PC-3 (cell line): ENCODE results near the gene TFB1M. TPM values are rescaled to one million over a fixed set of nuclear protein-coding genes. Genes with fewer than 3 reads are reported as not detected.

Experiments used
- ATAC-seq: fragments of 200-7000 bp; cut with Tn5 transposase; 2 replicates; pipeline ENCODE4 v1.9.1; 2020; ENCODE audit warnings: mild to moderate bottlenecking, moderate library complexity
- BruUV-seq: library from RNA; stranded (reverse); fragments of 400-500 nt; replicated peaks from 2 replicates; lab custom pipeline; 2021; lab: Mats Ljungman, UMichigan
- CTCF ChIA-PET: fragments of 300-600 bp; sonication (Branson Sonifier 250); formaldehyde crosslinking; loops from one replicate; lab custom pipeline; 2022; ENCODE audit warnings: antibody characterized with exemption; lab: Charles Lee
- POLR2A ChIA-PET: fragments of 300-600 bp; sonication (Branson Sonifier 250); formaldehyde crosslinking; loops from one replicate; lab custom pipeline; 2022; ENCODE audit warnings: antibody characterized with exemption; ENCODE audit not compliant: unreplicated experiment; lab: Charles Lee
- DNase-seq: peaks from one replicate; pipeline ENCODE4 v3.0.0-alpha.2; 2015
- H2AFZ ChIP-seq: fragments of 300-600 bp; sonication (generic); 2 replicates; pipeline ENCODE4 v1.6.0; 2016; ENCODE audit warnings: antibody characterized with exemption, low read length
- H3F3A ChIP-seq: fragments of 300-600 bp; sonication (generic); one replicate; pipeline ENCODE4 v1.6.0; 2017; ENCODE audit warnings: antibody characterized with exemption, low read length, control low read depth, mild to moderate bottlenecking; ENCODE audit not compliant: unreplicated experiment
- H3K27ac ChIP-seq: fragments of 300-600 bp; sonication (generic); 2 replicates; pipeline ENCODE4 v1.5.1; 2016; ENCODE audit warnings: mild to moderate bottlenecking, low read length
- H3K27me3 ChIP-seq: fragments of 300-600 bp; sonication (generic); 2 replicates; pipeline ENCODE4 v1.6.1; 2016; ENCODE audit warnings: low read length, mixed read lengths
- H3K36me3 ChIP-seq: fragments of 300-600 bp; sonication (generic); 2 replicates; pipeline ENCODE4 v1.6.1; 2016; ENCODE audit warnings: low read depth, mixed run types, low read length, mixed read lengths
- H3K4me1 ChIP-seq: fragments of 300-600 bp; sonication (generic); 2 replicates; pipeline ENCODE4 v1.5.1; 2016; ENCODE audit warnings: low read length; ENCODE audit not compliant: insufficient read depth
- H3K4me2 ChIP-seq: fragments of 300-600 bp; sonication (generic); 2 replicates; pipeline ENCODE4 v1.6.0; 2016; ENCODE audit warnings: low read length
- H3K4me3 ChIP-seq: fragments of 300-600 bp; sonication (generic); 2 replicates; pipeline ENCODE4 v1.5.1; 2016; ENCODE audit warnings: mild to moderate bottlenecking, low read length, mixed read lengths
- H3K79me2 ChIP-seq: fragments of 300-600 bp; sonication (generic); 2 replicates; pipeline ENCODE4 v1.6.1; 2017; ENCODE audit warnings: low read length, mixed read lengths
- H3K9ac ChIP-seq: fragments of 300-600 bp; sonication (generic); 2 replicates; pipeline ENCODE4 v1.6.0; 2016; ENCODE audit warnings: mild to moderate bottlenecking, low read length
- H3K9me2 ChIP-seq: fragments of 300-600 bp; sonication (generic); replicated peaks from 2 replicates; pipeline ENCODE4 v1.6.1; 2016; ENCODE audit warnings: mixed run types, low read length, mixed read lengths
- H3K9me3 ChIP-seq: fragments of 300-600 bp; sonication (generic); 2 replicates; pipeline ENCODE4 v1.6.1; 2016; ENCODE audit warnings: low read length, mixed read lengths
- H4K20me1 ChIP-seq: fragments of 300-600 bp; sonication (generic); 2 replicates; pipeline ENCODE4 v1.6.1; 2016; ENCODE audit warnings: low read length, mixed read lengths
- CTCF ChIP-seq: fragments of 300-600 bp; sonication (generic); conservative IDR thresholded peaks from 2 replicates; pipeline ENCODE4 v1.5.1; 2017; ENCODE audit warnings: antibody characterized with exemption, low read depth, mild to moderate bottlenecking, low read length
- EZH2 ChIP-seq: fragments of 300-600 bp; sonication (generic); IDR thresholded peaks from one replicate; pipeline ENCODE4 v1.6.1; 2017; ENCODE audit warnings: antibody characterized with exemption, mild to moderate bottlenecking, low read length; ENCODE audit not compliant: unreplicated experiment
- EZH2phosphoT487 ChIP-seq: fragments of 300-600 bp; sonication (generic); IDR thresholded peaks from 2 replicates; pipeline ENCODE4 v1.6.1; 2018; ENCODE audit warnings: mild to moderate bottlenecking, antibody characterized with exemption, low read length, borderline replicate concordance
- intact Hi-C: fragments of 100-400 bp; cut with micrococcal nuclease; formaldehyde crosslinking; loops from 2 replicates; pipeline ENCODE4 v1.9.0; 2023
- total RNA-seq: library from RNA; depleted of rRNA; stranded (reverse); fragments of >200 nt; gene quantifications from 2 replicates; pipeline ENCODE4 v1.2.3, GENCODE V29; 2014

Gene TFB1M
- total RNA-seq, 1 experiment from 2014 or later = 23.1 TPM

- no peak overlapping the region for H2AFZ ChIP-seq
- ChIA-PET CTCF (no interaction called here), POLR2A (no interaction called here)
- no peak overlapping the region for H3K4me2 ChIP-seq
- no peaks in the 10 kb centered on the region for H3K9me3 ChIP-seq
- H3K4me3 ChIP-seq = no peak overlapping the region
- ATAC-seq (no peak), DNase-seq (no peak)
- no peaks in the 10 kb centered on the region for H3F3A ChIP-seq
- no peak overlapping the region for H3K27ac ChIP-seq
- BruUV-seq = no TSS peak
- H3K36me3 ChIP-seq = no peaks in the 10 kb centered on the region
- H3K9ac ChIP-seq = no peak overlapping the region
- H3K27me3 ChIP-seq = no peaks in the 10 kb centered on the region
- H3K4me1 ChIP-seq = peaks cover 28% of the 10 kb centered on the region
- no peaks in the 10 kb centered on the region for H4K20me1 ChIP-seq
- intact Hi-C loops = no loop called here
- no peaks in the 10 kb centered on the region for H3K9me2 ChIP-seq
- no peaks in the 10 kb centered on the region for H3K79me2 ChIP-seq
- no peak for TF ChIP-seq EZH2phosphoT487
- no peak for TF ChIP-seq EZH2
- no peak for TF ChIP-seq CTCF
Observed at GRCh38 chr6:155324993-155325392, 10.7 kb upstream of the TFB1M start.

- H3K79me2 ChIP-seq = no peaks in the 10 kb centered on the region
- ATAC-seq (no peak), DNase-seq (no peak)
- H3K27ac ChIP-seq = no peak overlapping the region
- BruUV-seq = no TSS peak
- TF ChIP-seq CTCF (no peak), EZH2 (no peak), EZH2phosphoT487 (no peak)
- H3K27me3 ChIP-seq = no peaks in the 10 kb centered on the region
- intact Hi-C loops = no loop called here
- no peaks in the 10 kb centered on the region for H3F3A ChIP-seq
- peaks cover 28% of the 10 kb centered on the region for H3K4me1 ChIP-seq
- no peaks in the 10 kb centered on the region for H3K36me3 ChIP-seq
- no peaks in the 10 kb centered on the region for H4K20me1 ChIP-seq
- H2AFZ ChIP-seq = no peak overlapping the region
- H3K4me3 ChIP-seq = no peak overlapping the region
- H3K9me3 ChIP-seq = no peaks in the 10 kb centered on the region
- no peak overlapping the region for H3K4me2 ChIP-seq
- POLR2A ChIA-PET = no interaction called here
- no peak overlapping the region for H3K9ac ChIP-seq
- CTCF ChIA-PET = no interaction called here
- H3K9me2 ChIP-seq = no peaks in the 10 kb centered on the region
Observed at GRCh38 chr6:155324172-155324571, 9.9 kb upstream of the TFB1M start.

GRCh38 chr6:155319902-155320301 lies 5.6 kb upstream of the TFB1M start:
- Histone ChIP-seq H3K36me3 (no peaks in the 10 kb centered on the region), H3F3A (no peaks in the 10 kb centered on the region), H3K27ac (no peak overlapping the region), H2AFZ (no peak overlapping the region), H3K4me1 (peaks cover 10% of the 10 kb centered on the region; the same call in 1 of the 2 replicates), H4K20me1 (no peaks in the 10 kb centered on the region), H3K79me2 (no peaks in the 10 kb centered on the region), H3K27me3 (no peaks in the 10 kb centered on the region), H3K9me3 (no peaks in the 10 kb centered on the region), H3K4me2 (no peak overlapping the region), H3K9ac (no peak overlapping the region), H3K4me3 (no peak overlapping the region), H3K9me2 (no peaks in the 10 kb centered on the region)
- DNase-seq (no peak), ATAC-seq (no peak)
- ChIA-PET CTCF (no interaction called here), POLR2A (interaction anchor here (0.6 kb wide), 1 partner anchor 324 kb away, joined by 4 read pairs; no protein-coding TSS in a partner anchor)
- intact Hi-C loops = loop anchor here (10.0 kb wide), 1 partner anchor 1115 kb away; no protein-coding TSS in a partner anchor
- TF ChIP-seq EZH2 (no peak), CTCF (no peak), EZH2phosphoT487 (no peak)
- no TSS peak for BruUV-seq
